GM19035 (cell line): ENCODE data around the gene SYNGR2.

ENCODE experiments used
- ATAC-seq: cut with Tn5 transposase; IDR thresholded peaks from one replicate; pipeline ENCODE4 v1.9.1; 2021; ENCODE audit not compliant: unreplicated experiment

SYNGR2 gene

GRCh38 chr17:78142119-78142861 is 26.1 kb upstream of the SYNGR2 start:
- no peak for ATAC-seq

- ATAC-seq: no peak
Measured at GRCh38 chr17:78143214-78144146, 24.9 kb upstream of the SYNGR2 start.

- ATAC-seq: no peak
Measured at GRCh38 chr17:78144147-78144719, 24.1 kb upstream of the SYNGR2 start.

GRCh38 chr17:78144736-78145641 is 23.4 kb upstream of the SYNGR2 start:
- no peak for ATAC-seq

- ATAC-seq: no peak
Measured at GRCh38 chr17:78146471-78146869, 21.9 kb upstream of the SYNGR2 start.

GRCh38 chr17:78146881-78147280 is 21.5 kb upstream of the SYNGR2 start:
- no peak for ATAC-seq

- ATAC-seq: peak; percentile 51
Measured at GRCh38 chr17:78147315-78147998, 20.9 kb upstream of the SYNGR2 start.

GRCh38 chr17:78148286-78149016 is 19.9 kb upstream of the SYNGR2 start:
- ATAC-seq: no peak

- ATAC-seq: no peak
Measured at GRCh38 chr17:78151514-78152008, 16.8 kb upstream of the SYNGR2 start.

GRCh38 chr17:78154903-78155811 is 13.2 kb upstream of the SYNGR2 start:
- ATAC-seq: peak; percentile 67

GRCh38 chr17:78159575-78160158 is 8.7 kb upstream of the SYNGR2 start:
- no peak for ATAC-seq

- ATAC-seq: no peak
Measured at GRCh38 chr17:78163881-78164747, 4.3 kb upstream of the SYNGR2 start.

- no peak for ATAC-seq
Measured at GRCh38 chr17:78164748-78165607, 3.4 kb upstream of the SYNGR2 start.

- no peak for ATAC-seq
Measured at GRCh38 chr17:78166416-78166815, 2.0 kb upstream of the SYNGR2 start.

GRCh38 chr17:78168903-78169793 is 767 bp downstream of the SYNGR2 start:
- peak; percentile 23 for ATAC-seq
